Osteoblast (primary cell): ENCODE results near the gene RPL23. TPM values are rescaled to one million over a fixed set of nuclear protein-coding genes. Genes with fewer than 3 reads are reported as not detected.

ENCODE experiments used
- DNase-seq: peaks from one replicate; pipeline ENCODE4 v3.0.0; 2011; ENCODE audit warnings: low spot score, mixed read lengths; ENCODE audit not compliant: insufficient read length; ENCODE audit errors: missing footprints
- H2AFZ ChIP-seq: 2 replicates; pipeline ENCODE4 v1.6.0; 2011; ENCODE audit warnings: mild to moderate bottlenecking, low read length
- H3K27ac ChIP-seq: 2 replicates; pipeline ENCODE4 v1.5.1; 2011; ENCODE audit warnings: mild to moderate bottlenecking, low read depth, low read length, moderate library complexity
- H3K27me3 ChIP-seq: 2 replicates; pipeline ENCODE4 v1.6.0; 2012; ENCODE audit warnings: mild to moderate bottlenecking, control low read depth, inconsistent platforms, low read length, moderate library complexity; ENCODE audit not compliant: insufficient read depth
- H3K36me3 ChIP-seq: 2 replicates; pipeline ENCODE4 v1.5.1; 2011; ENCODE audit warnings: mild to moderate bottlenecking, low read length, control low read depth, moderate library complexity; ENCODE audit not compliant: insufficient read depth
- H3K4me1 ChIP-seq: 2 replicates; pipeline ENCODE4 v1.5.1; 2011; ENCODE audit warnings: mild to moderate bottlenecking, low read length, control low read depth, moderate library complexity; ENCODE audit not compliant: insufficient read depth
- H3K4me2 ChIP-seq: 2 replicates; pipeline ENCODE4 v1.6.0; 2011; ENCODE audit warnings: mild to moderate bottlenecking, low read length; ENCODE audit not compliant: insufficient read depth
- H3K4me3 ChIP-seq: fragments of 200-600 bp; sonication (generic); 3 replicates; pipeline ENCODE4 v1.5.1; 2012; ENCODE audit warnings: mild to moderate bottlenecking, low read length, inconsistent platforms; ENCODE audit not compliant: insufficient read depth
- H3K79me2 ChIP-seq: 2 replicates; pipeline ENCODE4 v1.6.0; 2012; ENCODE audit warnings: mild to moderate bottlenecking, low read length, control low read depth, inconsistent platforms; ENCODE audit not compliant: insufficient read depth
- H3K9me3 ChIP-seq: 2 replicates; pipeline ENCODE4 v1.5.1; 2011; ENCODE audit warnings: low read depth, low read length, control low read depth
- H4K20me1 ChIP-seq: 2 replicates; pipeline ENCODE4 v1.6.0; 2012; ENCODE audit warnings: mild to moderate bottlenecking, low read length, control low read depth; ENCODE audit not compliant: insufficient read depth
- total RNA-seq: library from RNA; depleted of rRNA; stranded (reverse); fragments of >200 nt; gene quantifications from 2 replicates; pipeline ENCODE4 v1.2.3, GENCODE V29; 2012
- TF ChIP-seq, protein P1 (sequence below): IDR thresholded peaks from 2 replicates; pipeline ENCODE4 v1.5.1; 2011; ENCODE audit warnings: mild to moderate bottlenecking, low read depth, low read length, moderate library complexity; ENCODE audit errors: extremely low read depth

RPL23 gene
- 821 and 1,095 TPM in 2 replicates for total RNA-seq

DNA sequence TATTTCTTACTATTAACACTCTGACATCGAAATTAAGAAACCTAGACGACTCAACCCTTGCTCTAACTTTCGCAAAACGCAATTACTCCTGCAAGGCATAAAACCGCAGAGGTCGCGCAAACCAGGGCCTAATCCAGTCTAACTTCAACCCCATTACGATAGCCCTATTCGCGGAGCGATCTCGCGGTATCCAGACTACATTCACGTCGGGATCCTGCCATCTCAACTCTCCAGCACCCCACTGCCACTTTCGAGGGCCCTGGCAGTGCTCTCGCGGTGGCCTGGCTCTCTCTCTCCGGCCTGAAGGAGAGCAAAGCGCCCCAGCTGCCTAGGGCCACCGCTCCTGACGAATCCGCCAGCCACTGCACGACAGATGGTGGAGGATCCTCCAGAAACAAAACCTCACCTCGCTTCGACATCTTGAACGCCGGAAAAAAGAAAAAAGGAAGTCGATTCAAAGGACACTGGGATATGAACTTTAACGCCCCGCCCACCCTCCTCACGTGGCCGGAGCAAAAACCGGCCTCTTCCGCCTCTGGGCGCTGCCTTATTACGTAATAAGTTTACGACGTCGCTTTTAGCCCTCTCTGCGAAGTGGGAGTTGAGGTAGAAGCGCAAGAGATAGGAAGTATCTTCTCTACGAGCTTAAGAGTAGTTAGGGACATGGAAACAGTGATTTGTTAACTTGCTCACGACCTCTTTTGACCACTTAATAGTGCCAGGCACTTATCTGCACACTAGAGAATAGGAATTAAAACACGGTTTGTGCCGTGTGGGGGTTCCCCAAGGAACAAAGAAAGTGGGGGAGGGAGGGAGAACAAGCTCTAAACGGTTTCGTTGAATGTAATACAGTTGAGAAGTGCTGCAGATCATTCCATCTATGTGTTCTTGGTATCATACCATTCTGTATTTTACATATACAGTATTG is at the start of gene RPL23:
RPL23 (minus strand) TSS at position 430 of the 928 bp plus-strand sequence; CDS start at position 419, 11 bp downstream.
- H3K4me1 ChIP-seq = peaks cover 19% of the 10 kb centered on the region
- H2AFZ ChIP-seq = peak within 1 kb of the TSS; percentile 89
- H3K27ac ChIP-seq = peak within 1 kb of the TSS; percentile 88
- H3K36me3 ChIP-seq = peaks cover 43% of the 10 kb centered on the region
- TF ChIP-seq, protein P1, sequence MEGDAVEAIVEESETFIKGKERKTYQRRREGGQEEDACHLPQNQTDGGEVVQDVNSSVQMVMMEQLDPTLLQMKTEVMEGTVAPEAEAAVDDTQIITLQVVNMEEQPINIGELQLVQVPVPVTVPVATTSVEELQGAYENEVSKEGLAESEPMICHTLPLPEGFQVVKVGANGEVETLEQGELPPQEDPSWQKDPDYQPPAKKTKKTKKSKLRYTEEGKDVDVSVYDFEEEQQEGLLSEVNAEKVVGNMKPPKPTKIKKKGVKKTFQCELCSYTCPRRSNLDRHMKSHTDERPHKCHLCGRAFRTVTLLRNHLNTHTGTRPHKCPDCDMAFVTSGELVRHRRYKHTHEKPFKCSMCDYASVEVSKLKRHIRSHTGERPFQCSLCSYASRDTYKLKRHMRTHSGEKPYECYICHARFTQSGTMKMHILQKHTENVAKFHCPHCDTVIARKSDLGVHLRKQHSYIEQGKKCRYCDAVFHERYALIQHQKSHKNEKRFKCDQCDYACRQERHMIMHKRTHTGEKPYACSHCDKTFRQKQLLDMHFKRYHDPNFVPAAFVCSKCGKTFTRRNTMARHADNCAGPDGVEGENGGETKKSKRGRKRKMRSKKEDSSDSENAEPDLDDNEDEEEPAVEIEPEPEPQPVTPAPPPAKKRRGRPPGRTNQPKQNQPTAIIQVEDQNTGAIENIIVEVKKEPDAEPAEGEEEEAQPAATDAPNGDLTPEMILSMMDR = no peak
- peak; percentile 92 for DNase-seq
- peaks cover 48% of the 10 kb centered on the region for H4K20me1 ChIP-seq
- H3K4me3 ChIP-seq = peak within 1 kb of the TSS; percentile 82
- no peaks in the 10 kb centered on the region for H3K9me3 ChIP-seq
- peak within 1 kb of the TSS; percentile 89 for H3K4me2 ChIP-seq
- no peaks in the 10 kb centered on the region for H3K27me3 ChIP-seq
- peaks cover 34% of the 10 kb centered on the region for H3K79me2 ChIP-seq

DNA sequence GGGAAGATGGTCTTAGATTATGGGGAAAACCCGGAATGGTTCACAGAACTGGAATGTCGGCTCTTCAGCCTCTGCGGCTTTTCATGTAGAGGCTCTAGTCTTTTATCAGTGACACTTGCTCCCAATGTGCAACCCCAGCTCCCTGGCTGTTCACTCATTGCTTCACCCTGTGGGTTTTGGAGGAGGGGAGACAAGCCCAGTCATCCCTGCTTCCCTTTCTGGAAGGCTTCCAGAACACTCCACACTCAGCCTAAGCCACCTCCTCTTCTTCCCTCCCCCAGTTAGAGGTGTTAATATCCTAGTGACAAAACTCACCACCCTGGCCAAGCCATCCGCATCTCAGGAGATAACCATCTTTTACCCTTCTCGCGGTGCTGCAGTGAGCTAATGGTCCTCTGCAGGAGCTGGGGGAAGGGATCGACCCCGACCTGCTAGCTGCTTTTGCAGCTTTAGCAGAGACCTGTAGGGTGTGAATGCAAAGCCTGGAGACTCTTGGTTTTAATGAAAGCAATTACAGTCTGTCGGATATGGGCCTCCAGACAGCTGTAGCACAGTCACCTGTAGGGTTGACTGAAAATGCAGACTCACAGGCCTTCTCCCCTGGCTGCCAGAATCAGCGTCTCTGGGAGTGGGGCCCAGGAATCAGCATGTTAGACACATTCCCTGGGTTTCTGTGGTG is 47.6 kb upstream of the RPL23 start:
- peaks cover 50% of the 10 kb centered on the region for H3K4me1 ChIP-seq
- DNase-seq = peak; percentile 99
- H3K27ac ChIP-seq = peak overlapping the region; percentile 43
- peaks cover 81% of the 10 kb centered on the region for H3K79me2 ChIP-seq
- peak overlapping the region; percentile 49 for H3K4me2 ChIP-seq
- peak overlapping the region; percentile 13 for H3K4me3 ChIP-seq
- peaks cover 76% of the 10 kb centered on the region for H3K36me3 ChIP-seq
- no peaks in the 10 kb centered on the region for H3K9me3 ChIP-seq
- H2AFZ ChIP-seq = no peak overlapping the region
- H4K20me1 ChIP-seq = peaks cover 75% of the 10 kb centered on the region
- H3K27me3 ChIP-seq = no peaks in the 10 kb centered on the region
- TF ChIP-seq, protein P1 = no peak

DNA sequence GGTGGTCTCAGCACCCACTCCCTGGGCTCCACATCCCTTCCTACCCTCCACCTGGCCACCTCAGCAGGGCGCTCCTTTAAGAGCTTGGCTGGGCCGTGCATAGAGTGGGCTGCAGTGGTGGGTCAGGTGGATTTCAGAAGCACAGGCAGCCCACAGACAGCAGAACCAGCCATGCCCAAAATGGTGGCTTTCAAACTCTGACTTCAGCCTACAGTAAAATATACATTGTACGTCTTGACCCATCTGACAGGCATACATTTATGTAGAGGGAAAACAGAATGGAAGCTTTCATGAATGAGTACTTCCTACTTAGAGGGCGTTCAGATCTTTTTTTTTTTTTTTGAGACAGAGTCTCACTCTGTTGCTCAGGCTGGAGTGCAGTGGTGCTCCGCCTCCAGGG is 45.9 kb upstream of the RPL23 start:
- Histone ChIP-seq H3K9me3 (no peaks in the 10 kb centered on the region), H4K20me1 (peaks cover 64% of the 10 kb centered on the region), H2AFZ (no peak overlapping the region), H3K36me3 (peaks cover 76% of the 10 kb centered on the region), H3K27ac (peak overlapping the region; percentile 6), H3K4me1 (peaks cover 50% of the 10 kb centered on the region), H3K4me3 (no peak overlapping the region), H3K79me2 (peaks cover 78% of the 10 kb centered on the region), H3K4me2 (no peak overlapping the region), H3K27me3 (no peaks in the 10 kb centered on the region)
- TF ChIP-seq, protein P1 = no peak
- peak; percentile 4 for DNase-seq

DNA sequence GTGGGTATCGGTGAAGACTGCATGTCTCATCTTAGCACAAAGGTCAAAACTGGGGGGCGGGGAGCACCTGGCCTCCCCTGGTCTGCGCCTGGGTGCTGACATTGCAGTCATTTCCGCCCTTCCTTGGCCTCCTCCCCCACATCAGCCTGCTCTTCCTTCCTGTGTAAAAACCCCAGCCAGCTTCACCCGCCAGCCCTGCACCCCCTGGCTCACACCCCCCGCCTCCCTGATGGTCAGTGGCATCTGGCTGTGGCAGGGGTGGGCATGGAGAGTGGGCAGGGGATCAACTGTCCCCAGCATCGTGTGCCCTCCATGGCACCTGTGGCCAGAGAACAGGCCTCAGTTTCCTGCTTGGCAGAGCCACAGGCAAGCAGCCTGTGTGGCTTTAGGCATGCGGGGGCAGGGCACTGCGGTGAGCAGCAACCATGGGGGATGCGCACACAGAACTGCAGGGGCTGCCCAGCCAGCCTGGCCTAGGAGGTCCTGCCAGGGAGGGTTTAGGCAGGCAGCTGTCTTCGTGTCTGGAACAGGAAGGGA is 45.4 kb upstream of the RPL23 start:
- Histone ChIP-seq H3K4me1 (peaks cover 52% of the 10 kb centered on the region), H2AFZ (no peak overlapping the region), H3K79me2 (peaks cover 79% of the 10 kb centered on the region), H3K27me3 (no peaks in the 10 kb centered on the region), H3K27ac (peak overlapping the region; percentile 6), H3K36me3 (peaks cover 76% of the 10 kb centered on the region), H3K9me3 (no peaks in the 10 kb centered on the region), H4K20me1 (peaks cover 69% of the 10 kb centered on the region), H3K4me2 (no peak overlapping the region), H3K4me3 (no peak overlapping the region)
- TF ChIP-seq, protein P1 = no peak
- peak; percentile 45 for DNase-seq
